Measurements from ENCODE around the gene HRCT1.
A peak's percentile ranks its signal among the peaks of the same experiment; 100 is the strongest.
"Not testable (repeated sequence)": the region's sequence is repeated elsewhere in the genome, so short reads cannot be mapped to it uniquely, and the experiment has no call there.

The HRCT1 gene

DNA sequence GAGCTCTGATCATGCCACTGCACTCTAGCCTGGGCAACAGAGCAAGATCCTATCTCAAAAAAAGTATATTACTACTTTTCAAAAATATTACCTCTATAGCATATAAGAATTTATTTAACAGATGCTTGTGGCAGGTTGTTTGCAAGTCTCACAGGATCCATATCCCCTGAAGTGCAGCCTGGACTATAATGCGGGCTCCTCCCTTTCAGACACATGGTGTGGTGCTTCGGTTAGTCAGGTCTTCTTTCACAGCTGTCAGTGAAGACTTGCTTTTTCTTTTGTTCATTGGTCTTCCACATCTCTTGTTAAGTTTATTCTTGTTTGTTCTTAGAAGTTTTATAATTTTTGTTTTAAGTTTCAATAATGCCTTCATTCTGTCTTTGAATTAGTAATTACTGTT lies 9.4 kb upstream of the HRCT1 start:
- DNase-seq (ENCODE audit: low read depth in 2 of 2), result no peak

DNA sequence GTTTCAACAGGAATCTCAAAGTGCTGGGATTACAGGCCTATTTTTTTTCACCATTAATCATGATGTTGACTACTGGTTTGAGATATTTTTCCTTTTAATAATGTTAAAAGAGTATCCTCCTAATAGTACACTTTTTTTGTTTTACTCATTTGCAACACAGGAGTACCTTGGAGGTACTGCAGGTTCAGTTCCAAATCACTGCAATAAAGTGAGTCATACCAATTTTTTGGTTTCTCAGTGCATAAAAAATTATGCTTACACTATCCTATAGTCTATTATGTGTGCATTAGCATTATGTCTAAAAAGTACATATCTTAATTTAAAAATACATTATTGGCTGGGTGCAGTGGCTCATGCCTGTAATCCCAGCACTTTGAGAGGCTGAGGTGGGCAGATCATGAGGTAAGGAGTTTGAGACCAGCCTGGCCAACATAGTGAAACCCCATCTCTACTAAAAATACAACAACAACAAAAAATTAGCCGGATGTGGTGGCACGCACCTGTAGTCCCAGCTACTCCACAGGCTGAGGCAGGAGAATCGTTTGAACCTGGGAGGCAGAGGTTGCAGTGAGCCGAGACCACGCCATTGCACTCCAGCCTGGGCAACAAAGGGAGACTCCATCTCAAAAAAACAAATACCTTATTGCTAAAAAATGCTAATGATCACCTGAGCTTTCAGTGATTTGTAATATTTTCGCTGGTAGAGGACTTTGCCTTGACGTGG lies 8.5 kb upstream of the HRCT1 start:
- DNase-seq (ENCODE audit: low read depth in 2 of 2), result not testable (repeated sequence)

DNA sequence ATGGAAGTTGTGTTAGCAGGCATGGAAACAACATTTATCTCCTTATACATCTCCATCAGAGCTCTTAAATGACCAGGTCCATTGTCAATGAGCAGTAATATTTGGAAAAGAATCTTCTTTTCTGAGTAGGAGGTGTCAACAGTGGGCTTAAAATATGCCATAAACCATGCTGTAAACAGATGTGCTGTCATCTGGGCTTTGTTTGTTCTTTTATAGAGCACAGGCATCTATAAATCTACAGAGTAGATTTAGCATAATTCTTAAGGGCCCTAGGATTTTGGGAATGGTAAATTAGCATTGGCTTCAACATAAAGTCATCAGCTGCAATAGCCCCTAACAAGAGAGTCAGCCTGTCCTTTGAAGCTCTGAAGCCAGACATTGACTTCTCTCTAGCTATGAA lies 7.7 kb upstream of the HRCT1 start:
- no peak for DNase-seq (ENCODE audit: low read depth in 2 of 2)

- no peak for DNase-seq (ENCODE audit: low read depth in 2 of 2)
Observed at GRCh38 chr9:35899021-35899420, 7.0 kb upstream of the HRCT1 start.

- DNase-seq (ENCODE audit: low read depth in 2 of 2), result no peak
Observed at GRCh38 chr9:35903049-35903448, 3.0 kb upstream of the HRCT1 start.

GRCh38 chr9:35904338-35904737 lies 1.7 kb upstream of the HRCT1 start:
- no peak for DNase-seq (ENCODE audit: low read depth in 2 of 2)

DNA sequence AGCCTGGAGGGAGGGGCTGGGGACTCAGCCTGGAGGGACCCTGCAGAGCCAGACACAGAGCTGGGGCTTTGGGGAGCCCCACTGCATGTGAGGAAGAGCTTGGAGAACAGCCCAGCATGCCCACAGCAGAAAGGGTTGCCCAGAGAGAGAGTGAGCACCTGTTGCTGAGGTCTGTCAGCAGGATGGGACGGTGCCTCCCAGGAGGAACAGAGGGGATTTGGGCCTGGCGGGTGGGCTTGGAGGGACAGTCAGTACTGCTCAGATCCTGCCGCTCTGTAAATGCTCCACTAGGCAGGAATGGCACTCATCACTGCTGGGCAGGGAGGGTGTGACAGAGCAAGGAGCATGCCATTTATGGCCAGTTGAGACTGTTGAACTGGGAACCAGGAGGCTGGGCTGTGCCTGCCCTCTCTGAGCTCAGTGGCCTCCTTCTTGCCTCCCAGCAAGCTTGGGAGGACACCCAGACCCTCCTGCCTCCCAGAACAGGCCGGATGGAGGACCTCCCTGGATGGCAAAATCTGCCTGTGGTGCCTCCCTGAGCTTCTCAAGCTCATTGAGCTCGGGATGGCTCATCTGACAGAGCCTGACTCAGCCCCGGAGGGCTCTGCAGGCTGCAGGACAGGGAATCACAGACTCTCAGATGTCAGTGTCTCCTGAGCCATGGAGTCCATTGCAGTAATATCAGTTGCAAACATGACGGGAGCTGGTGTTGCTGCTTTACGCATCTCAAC lies 786 bp upstream of the HRCT1 start:
- no peak for DNase-seq (ENCODE audit: low read depth in 2 of 2)

- DNase-seq (ENCODE audit: low read depth in 2 of 2), result no peak
Observed at GRCh38 chr9:35906923-35907699, 1.1 kb downstream of the HRCT1 start.

DNA sequence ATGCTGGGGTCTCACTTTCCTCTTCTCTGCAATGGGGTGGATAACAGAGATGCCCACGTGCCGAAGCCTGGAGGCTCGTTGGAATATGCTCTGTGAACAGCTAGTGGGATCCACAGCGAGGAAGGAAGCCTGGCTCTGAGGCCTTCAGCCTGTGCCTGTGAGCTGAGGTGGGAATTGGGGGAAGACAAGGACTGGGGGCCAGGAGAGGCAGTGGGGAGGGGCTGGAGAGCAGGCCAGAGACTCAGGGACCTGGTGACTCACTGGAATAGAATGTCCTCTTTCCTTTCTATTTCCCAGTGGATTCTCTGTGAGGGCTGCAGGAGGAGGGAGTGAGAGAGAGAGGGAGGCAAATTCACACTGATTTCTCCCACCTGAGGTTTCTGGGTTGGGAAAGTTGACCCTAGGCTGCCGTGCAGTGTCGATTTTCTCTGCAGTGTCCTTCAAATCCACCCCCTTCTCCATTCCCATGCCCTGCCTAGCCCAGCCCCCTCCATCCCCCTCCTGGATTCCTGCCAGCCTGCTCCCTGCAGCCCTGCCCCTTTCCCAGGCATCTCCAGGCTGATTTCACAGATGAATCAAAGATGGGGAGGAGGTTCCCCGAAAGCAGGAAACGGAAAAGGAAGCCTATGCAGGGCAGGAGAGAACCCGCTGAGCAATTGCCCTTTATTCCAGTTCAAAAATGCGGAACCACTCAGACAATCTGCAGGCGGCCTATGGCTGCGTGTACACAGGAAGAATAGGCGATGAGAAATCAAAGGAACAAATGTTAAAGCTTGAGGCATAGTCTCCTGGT lies 1.9 kb downstream of the HRCT1 start:
- DNase-seq (ENCODE audit: low read depth in 2 of 2), result no peak

GRCh38 chr9:35908504-35909125 lies 2.6 kb downstream of the HRCT1 start:
- no peak for DNase-seq (ENCODE audit: low read depth in 2 of 2)

- DNase-seq (ENCODE audit: low read depth in 2 of 2), result no peak
Observed at GRCh38 chr9:35909274-35909673, 3.3 kb downstream of the HRCT1 start, which contains the start of gene SPAAR. TSS of gene SPAAR (plus strand) at chr9:35909490. CDS start at chr9:35910464, 974 bp downstream.

DNA sequence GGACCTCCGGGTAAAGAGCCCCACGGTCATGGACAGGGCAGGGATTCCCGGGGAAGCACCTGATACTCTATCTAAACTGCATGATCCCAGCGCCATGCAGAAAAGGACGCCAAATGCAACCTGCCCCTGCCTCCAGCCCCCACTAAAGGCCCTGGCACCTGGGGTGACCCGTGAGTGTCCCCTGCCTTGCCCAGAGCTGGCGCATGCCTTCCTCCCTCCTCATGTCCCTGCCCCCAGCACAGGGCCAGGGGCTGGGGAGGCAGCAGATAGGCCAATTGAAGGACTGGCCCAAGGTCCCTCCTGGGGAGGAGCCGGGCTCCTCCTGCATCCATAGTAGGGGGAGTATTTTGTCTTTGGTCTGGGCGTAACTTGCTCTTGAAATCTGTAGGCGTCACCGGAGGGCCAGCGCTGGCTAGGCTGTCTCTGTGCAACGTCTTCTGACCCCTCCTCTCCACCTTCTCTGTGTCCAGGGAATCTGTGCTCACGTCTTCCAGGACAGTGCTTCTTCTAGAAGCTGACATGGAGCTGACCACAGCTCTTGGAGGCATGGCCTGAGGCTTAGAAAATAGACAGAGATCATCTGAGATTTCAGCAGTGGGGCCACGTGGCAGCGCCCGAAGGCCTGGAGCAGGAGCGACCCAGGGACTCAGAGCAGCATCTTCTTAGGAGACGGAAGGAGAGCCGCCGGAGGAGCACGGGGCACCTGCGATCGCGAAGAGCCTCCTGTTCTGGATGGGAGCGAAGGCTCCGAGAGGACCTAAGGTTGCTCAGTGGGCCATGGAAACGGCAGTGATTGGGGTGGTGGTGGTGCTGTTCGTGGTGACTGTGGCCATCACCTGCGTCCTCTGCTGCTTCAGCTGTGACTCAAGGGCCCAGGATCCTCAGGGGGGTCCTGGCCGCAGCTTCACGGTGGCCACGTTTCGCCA lies 3.9 kb downstream of the HRCT1 start:
- DNase-seq (ENCODE audit: low read depth in 2 of 2), result no peak

GRCh38 chr9:35910613-35911359 lies 4.8 kb downstream of the HRCT1 start:
- DNase-seq (ENCODE audit: low read depth in 2 of 2), result peak in 1 of 2 donors; percentile 40

- DNase-seq (ENCODE audit: low read depth in 2 of 2), result no peak
Observed at GRCh38 chr9:35911690-35912089, 5.7 kb downstream of the HRCT1 start.

GRCh38 chr9:35912791-35913400 lies 6.9 kb downstream of the HRCT1 start:
- no peak for DNase-seq (ENCODE audit: low read depth in 2 of 2)

DNA sequence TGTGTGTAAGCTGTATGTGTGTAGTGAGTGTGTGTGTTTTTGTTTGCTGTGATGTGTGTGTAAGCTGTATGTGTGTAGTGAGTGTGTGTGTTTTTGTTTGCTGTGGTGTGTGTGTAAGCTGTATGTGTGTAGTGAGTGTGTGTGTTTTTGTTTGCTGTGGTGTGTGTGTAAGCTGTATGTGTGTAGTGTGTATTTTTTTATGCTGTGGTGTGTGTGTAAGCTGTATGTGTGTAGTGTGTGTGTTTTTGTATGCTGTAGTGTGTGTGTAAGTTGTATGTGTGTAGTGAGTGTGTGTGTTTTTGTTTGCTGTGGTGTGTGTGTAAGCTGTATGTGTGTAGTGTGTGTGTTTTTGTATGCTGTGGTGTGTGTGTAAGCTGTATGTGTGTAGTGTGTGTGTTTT lies 7.4 kb downstream of the HRCT1 start:
- DNase-seq (ENCODE audit: low read depth in 2 of 2), result not testable (repeated sequence)

DNA sequence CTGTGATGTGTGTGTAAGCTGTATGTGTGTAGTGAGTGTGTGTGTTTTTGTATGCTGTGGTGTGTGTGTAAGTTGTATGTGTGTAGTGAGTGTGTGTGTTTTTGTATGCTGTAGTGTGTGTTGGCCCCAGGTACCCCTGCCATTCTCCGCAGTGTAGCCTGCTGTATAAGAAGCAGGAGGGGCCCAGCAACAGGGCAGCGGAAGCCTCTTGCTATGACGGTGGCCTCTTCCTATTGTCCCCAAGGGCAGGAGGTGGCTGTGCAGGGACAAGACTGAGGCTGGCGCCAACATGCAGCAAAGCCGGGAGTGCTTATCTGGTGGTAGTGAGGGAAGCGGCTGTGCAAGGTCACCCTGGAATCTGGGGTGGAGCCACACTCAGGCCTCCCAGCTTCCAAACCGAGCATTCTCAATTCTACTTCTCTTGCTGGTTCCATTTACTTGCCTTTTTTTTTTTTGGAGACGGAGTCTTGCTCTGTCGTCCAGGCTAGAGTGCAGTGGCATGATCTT lies 8.4 kb downstream of the HRCT1 start:
- no peak for DNase-seq (ENCODE audit: low read depth in 2 of 2)

DNA sequence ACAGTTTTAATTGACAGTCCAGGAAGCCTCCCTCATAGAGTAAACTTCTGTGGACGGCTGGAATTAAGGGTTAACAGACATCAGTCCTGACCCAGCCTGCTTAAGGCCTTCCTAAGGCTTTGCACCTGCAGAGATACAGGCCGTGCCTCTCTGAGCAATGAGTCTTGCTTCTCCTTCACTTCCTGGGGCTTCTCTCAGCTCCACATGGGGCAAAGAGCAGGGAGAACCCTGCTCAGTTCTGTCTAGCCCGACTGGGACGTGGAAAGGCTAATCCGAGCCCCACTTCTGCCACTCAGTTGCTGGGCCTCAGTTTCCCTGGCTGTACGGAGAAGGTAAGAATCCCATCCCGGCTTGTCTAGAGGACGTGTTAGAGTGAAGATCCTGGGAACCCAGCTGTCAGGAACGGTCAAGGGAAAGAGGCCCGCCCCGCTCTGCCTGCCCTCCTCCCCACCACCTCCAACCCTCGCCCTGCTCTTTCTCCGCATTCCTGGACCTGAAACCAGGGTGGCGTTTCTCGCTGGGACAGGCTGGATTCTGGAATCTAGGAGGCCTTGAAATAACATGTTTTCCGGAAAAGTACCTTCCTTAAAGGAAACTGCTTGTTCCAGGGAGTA lies 9.8 kb downstream of the HRCT1 start:
- no peak for DNase-seq (ENCODE audit: low read depth in 2 of 2)
